Stomach smooth muscle (tissue), 2 donors: ENCODE results near the gene DNAJA4.

ENCODE experiments used
- H3K27ac ChIP-seq: one replicate; pipeline ENCODE4 v1.7.0; 2013; ENCODE audit warnings: mild to moderate bottlenecking, low read length, inconsistent platforms
- H3K27me3 ChIP-seq, 2 donors: one replicate each; pipeline ENCODE4 v1.7.0; 2013; ENCODE audit warnings: low read length in 2 of 2; ENCODE audit not compliant: insufficient read depth in 2 of 2, control insufficient read depth in 1 of 2
- H3K36me3 ChIP-seq, 2 donors: one replicate each; pipeline ENCODE4 v1.7.0; 2013; ENCODE audit warnings: low read length in 2 of 2; ENCODE audit not compliant: control insufficient read depth in 2 of 2, insufficient read depth in 2 of 2
- H3K4me1 ChIP-seq: one replicate; pipeline ENCODE4 v1.7.0; 2013; ENCODE audit warnings: low read length; ENCODE audit not compliant: control insufficient read depth, insufficient read depth
- H3K4me3 ChIP-seq, 2 donors: one replicate each; pipeline ENCODE4 v1.7.0; 2013; ENCODE audit warnings: low read length in 2 of 2
- H3K9ac ChIP-seq, 2 donors: one replicate each; pipeline ENCODE4 v1.7.0; 2013; ENCODE audit warnings: low read length in 2 of 2, mild to moderate bottlenecking in 1 of 2
- H3K9me3 ChIP-seq, 2 donors: one replicate each; pipeline ENCODE4 v1.7.0; 2013; ENCODE audit warnings: low read length in 2 of 2; ENCODE audit not compliant: control insufficient read depth in 2 of 2
- donor health status: healthy.
- donor health status: Pancreatic carcinoma.

Gene DNAJA4

DNA sequence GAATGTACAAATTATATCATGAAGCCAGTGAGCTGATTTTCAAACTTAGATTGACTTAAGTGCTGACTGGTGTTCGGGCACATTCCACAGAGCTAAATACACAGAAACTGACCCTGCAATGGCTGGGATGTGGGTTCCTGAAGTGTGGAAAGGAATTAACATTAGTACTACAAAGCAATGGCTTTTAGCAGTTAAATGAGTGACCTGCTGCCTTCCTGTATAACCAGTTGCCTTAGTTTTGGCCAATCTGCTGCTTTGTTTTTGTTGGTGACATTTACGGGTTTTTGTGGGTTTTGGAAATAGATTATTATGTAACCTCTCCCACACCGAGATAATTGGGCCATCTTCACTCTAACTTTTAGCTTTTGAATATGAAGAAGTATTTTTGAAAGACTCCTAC is 37.5 kb downstream of the DNAJA4 start:
- Histone ChIP-seq H3K4me3 (no peak overlapping the region), H3K4me1 (peaks cover 7% of the 10 kb centered on the region), H3K9ac (no peak overlapping the region), H3K9me3 (no peaks in the 10 kb centered on the region), H3K36me3 (no peaks in the 10 kb centered on the region), H3K27ac (no peak overlapping the region), H3K27me3 (peaks cover 4 to 9% of the 10 kb centered on the region in 2 donors)

DNA sequence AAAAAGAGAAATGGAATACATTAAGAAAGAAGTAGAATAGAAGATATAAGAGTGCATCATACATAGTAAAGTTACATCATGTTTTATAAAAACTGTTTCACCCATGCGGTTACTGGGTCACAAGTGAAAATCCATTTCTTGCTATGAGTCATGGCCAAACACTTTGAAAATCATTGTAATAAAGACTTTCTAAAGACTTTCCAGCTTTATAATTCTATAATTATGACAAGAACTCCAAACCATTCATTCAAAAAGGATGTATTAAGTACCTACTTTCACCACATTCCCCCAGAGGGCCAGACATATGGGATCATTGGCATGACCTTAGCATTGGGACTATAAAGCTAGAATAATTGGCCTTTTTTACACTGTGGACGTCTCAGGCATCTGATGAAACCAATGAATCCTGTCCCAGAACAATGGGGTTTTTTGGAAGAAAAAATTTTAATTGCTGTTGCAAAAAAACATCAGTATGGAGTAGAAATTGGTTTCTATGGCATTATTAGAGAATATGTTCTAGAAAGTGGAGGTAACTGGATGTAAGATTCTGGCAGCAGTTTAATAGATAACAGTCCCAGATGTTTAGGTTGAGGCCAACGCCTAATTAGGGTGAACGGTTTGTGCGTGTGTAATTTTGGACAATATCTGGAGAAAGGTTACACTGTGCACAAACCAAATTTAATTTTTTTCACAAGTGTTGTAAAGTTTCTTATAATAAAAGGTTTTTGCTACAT is 38.4 kb downstream of the DNAJA4 start:
- no peaks in the 10 kb centered on the region for H3K36me3 ChIP-seq
- no peak overlapping the region for H3K27ac ChIP-seq
- no peaks in the 10 kb centered on the region for H3K9me3 ChIP-seq
- H3K27me3 ChIP-seq, result peaks cover 4 to 9% of the 10 kb centered on the region in 2 donors
- H3K9ac ChIP-seq, result no peak overlapping the region
- peaks cover 7% of the 10 kb centered on the region for H3K4me1 ChIP-seq
- H3K4me3 ChIP-seq, result no peak overlapping the region

DNA sequence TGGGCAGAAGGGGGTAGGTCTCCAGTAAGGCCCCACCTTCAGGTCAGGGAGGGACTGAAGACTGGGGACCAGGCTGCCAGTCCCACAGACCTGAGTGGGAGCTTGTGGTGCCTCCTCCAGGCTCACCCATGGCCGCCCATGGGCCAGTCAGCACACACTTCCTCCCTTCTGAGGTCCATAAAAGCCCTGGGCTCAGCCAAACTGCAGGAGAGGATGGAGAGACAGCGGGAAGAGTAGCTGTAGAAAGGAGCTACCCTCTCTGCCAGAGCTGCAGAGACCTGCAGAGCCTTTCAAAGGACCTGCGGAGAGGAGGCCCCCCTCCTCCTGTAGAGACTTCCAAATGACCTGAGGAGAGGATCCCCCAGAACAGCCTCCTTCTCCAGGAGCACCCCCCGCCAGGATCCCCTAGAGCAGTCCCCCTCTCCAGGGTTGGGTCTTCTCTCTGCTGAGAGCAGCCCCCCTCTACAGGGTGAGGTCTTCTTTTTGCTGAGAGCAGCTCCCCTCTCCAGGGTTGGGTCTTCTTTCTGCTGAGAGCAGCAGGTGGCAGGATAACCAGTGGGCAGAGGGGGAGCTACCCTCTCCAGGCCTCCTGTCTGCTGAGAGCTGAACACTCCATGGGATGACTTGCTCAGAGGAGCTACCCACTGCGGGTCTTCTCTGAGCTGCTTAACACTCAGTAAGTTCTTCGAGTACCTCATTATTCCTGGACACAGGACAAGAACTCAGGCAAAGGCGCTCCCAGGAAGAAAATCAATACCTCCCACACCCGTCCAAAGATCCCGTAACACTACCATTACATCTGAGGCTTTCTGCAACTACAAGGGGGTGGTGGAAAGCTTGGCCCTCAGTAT is 40.1 kb downstream of the DNAJA4 start:
- H3K9ac ChIP-seq, result no peak overlapping the region
- H3K27ac ChIP-seq, result no peak overlapping the region
- H3K9me3 ChIP-seq, result no peaks in the 10 kb centered on the region
- no peak overlapping the region for H3K4me3 ChIP-seq
- H3K4me1 ChIP-seq, result peaks cover 4% of the 10 kb centered on the region
- H3K27me3 ChIP-seq, result peaks cover 8 to 9% of the 10 kb centered on the region in 2 donors
- no peaks in the 10 kb centered on the region for H3K36me3 ChIP-seq

DNA sequence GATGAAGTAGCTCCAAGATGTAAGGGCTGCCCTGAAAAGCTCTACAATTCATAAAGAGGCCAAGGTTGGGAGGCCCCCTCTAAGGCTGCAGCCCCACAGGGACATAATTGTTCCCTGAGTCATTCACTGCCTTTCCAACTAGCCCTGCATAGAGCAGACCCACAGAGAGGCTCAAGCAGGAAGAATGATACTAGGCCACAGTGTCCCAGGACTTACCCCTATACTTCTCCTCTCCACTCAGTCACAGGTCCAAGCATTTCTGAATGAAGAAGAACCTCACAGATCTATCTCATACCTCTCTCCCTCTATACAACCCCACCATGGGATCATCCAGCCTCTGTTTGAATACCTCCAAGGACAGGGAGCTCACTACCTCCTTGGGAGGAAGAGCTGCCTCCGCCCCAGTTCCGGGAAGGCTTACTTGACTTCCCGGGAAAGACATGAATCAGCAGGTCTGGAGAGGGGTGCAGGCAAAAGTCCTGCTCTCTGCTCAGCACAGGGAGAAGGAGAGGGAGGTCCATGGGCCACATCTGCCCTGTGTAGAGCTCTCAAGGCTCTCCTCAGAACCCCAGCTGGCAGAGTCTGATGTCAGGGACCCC is 41.9 kb downstream of the DNAJA4 start:
- peaks cover 8 to 9% of the 10 kb centered on the region in 2 donors for H3K27me3 ChIP-seq
- H3K4me3 ChIP-seq, result no peak overlapping the region
- no peaks in the 10 kb centered on the region for H3K9me3 ChIP-seq
- H3K36me3 ChIP-seq, result no peaks in the 10 kb centered on the region
- no peak overlapping the region for H3K9ac ChIP-seq
- peaks cover 4% of the 10 kb centered on the region for H3K4me1 ChIP-seq
- no peak overlapping the region for H3K27ac ChIP-seq

DNA sequence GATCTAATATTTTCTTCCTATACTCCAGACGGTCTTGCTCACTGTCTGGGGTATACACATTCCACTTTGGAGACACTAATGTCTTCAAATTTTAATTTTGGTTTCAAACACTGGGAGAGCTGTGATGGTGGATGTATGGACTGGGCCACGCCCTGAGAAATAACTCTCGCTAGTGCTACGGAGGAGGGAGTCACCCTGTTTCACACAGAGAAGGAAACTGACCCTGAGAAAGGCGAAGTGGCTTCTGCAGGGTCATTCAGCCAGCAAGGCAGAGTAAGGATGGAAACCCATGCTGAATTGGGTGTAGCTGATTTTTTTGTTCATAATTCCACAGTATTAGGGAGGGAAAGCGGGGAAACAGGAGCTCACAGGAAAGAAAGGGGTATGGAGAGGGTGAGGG is 43.6 kb downstream of the DNAJA4 start:
- Histone ChIP-seq H3K9ac (no peak overlapping the region), H3K36me3 (no peaks in the 10 kb centered on the region), H3K27me3 (peaks cover 8 to 9% of the 10 kb centered on the region in 2 donors)

DNA sequence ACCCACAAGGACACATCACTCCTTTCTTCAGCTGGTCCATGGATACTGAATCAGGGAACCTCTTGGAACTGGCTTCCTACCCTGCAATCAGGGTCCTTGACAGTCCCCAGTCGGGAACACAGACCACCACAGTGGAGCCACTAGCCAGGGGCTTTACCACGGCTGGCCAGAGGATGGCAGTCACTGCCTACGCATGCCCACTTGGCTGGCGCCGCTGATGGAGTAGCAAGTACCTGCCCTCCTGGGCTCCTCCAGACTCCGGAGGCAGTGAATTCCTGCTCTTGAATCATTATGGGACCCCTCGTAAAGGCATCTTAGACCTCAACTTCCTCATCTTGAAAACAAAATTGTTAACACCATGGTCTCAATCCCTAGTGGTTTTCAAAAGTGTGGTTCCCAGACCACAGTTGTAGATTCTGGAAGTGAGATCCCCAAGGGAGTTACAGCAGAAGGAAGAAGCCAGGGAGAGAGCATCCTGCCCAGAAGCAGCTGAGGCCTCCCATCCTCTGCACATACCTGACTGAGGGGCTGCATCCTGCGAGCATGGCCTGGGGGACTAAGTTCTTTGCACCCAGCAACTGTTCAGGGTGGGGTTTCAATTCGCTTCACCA is 44.2 kb downstream of the DNAJA4 start:
- Histone ChIP-seq H3K36me3 (no peaks in the 10 kb centered on the region), H3K4me3 (no peak overlapping the region), H3K27me3 (peaks cover 8 to 9% of the 10 kb centered on the region in 2 donors), H3K4me1 (peaks cover 4% of the 10 kb centered on the region), H3K9ac (no peak overlapping the region), H3K9me3 (no peaks in the 10 kb centered on the region), H3K27ac (no peak overlapping the region)

More for the DNA sequence above, 43.6 kb downstream of the DNAJA4 start:
- Histone ChIP-seq H3K4me1 (peaks cover 4% of the 10 kb centered on the region), H3K9me3 (no peaks in the 10 kb centered on the region), H3K27ac (no peak overlapping the region), H3K4me3 (no peak overlapping the region)

DNA sequence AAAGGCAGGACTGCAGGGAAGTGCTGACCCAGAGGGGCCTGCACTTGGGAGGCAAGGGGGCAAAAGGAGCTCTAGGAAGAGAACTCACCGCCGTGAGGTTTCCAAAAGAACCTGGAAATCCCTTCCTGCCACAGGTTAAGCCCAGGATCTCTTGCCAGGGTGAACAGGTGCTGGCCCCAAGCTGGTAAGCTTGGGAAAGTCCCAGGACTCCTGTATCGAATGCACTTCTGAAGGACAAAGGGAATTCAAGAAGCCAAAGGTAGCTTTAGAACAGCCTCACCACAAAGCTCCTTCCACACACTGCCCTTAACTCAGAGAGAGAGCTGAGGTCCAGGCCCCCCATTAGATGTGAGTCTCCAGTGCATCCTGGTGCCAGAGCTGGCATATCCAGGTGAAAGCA is 46.9 kb downstream of the DNAJA4 start:
- no peaks in the 10 kb centered on the region for H3K36me3 ChIP-seq
- H3K4me1 ChIP-seq, result peaks cover 4% of the 10 kb centered on the region
- H3K27ac ChIP-seq, result no peak overlapping the region
- no peak overlapping the region for H3K9ac ChIP-seq
- no peaks in the 10 kb centered on the region for H3K9me3 ChIP-seq
- H3K4me3 ChIP-seq, result no peak overlapping the region
- peaks cover 0 to 4% of the 10 kb centered on the region in 2 donors for H3K27me3 ChIP-seq

DNA sequence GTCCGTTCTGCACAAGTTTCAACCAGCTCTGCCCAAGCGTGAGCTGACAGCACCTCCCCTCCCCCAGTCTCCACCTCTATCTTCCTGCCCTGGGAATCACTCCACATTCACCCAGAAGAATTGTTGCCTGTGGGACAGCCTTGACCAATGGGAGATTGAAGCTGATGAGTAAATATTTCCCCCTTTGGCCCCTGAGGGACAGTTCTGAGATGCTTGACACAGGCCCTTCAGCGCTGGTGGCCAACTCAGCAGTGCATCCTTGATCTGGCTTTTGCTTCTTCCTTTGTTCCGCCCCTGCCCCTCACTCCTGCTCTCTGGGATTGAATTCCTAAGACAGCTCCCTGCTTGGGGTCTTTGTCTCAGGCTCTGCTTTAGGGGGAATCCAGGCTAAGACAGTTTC is 48.2 kb downstream of the DNAJA4 start:
- Histone ChIP-seq H3K4me3 (no peak overlapping the region), H3K9ac (no peak overlapping the region), H3K36me3 (no peaks in the 10 kb centered on the region), H3K27me3 (peaks cover 0 to 4% of the 10 kb centered on the region in 2 donors), H3K9me3 (no peaks in the 10 kb centered on the region), H3K27ac (no peak overlapping the region), H3K4me1 (peaks cover 4% of the 10 kb centered on the region)

DNA sequence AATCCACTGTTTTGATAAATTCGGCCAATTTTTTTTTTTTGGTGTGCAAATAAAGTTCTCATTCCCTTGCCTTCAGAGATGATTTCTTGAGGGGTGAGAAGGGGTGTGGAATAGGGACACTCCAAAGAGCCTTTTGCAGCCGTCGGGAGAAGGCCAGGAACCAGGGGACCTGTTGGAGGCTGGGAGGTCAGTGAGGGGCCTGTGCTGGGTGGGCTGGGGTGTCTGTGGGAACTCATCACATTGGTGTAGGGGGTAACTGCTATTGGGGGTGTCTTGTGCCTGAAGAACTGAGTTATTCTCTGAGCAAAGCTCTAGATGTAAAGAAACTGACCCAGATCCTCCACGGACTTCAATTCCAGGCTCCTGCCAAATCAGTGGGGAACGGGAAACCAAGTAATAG is 48.6 kb downstream of the DNAJA4 start:
- Histone ChIP-seq H3K9me3 (no peaks in the 10 kb centered on the region), H3K36me3 (no peaks in the 10 kb centered on the region), H3K27ac (no peak overlapping the region), H3K27me3 (peaks cover 0 to 4% of the 10 kb centered on the region in 2 donors), H3K9ac (no peak overlapping the region), H3K4me1 (peaks cover 4% of the 10 kb centered on the region), H3K4me3 (no peak overlapping the region)

DNA sequence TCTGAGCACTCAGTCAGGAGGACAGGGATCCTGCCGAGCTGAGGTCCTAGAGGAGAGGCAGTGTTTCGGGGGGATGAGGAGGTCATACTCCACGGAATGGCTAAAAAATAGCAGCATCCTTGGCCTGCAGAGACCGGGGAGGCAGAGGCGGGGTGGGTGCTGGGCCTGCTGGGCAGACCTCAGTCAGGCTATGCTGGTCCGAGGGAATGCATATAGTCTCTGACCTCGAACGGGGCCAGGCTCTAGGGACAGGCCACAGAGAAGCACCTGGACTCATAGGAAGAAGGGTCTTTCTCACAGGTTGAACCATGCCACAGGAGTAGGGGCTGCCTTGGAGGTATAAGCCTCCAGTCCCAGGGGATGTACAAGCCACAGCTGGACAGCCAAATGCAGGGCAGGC is 49.0 kb downstream of the DNAJA4 start:
- Histone ChIP-seq H3K36me3 (no peaks in the 10 kb centered on the region), H3K27me3 (peaks cover 0 to 2% of the 10 kb centered on the region in 2 donors), H3K27ac (no peak overlapping the region), H3K9me3 (no peaks in the 10 kb centered on the region), H3K9ac (no peak overlapping the region), H3K4me1 (peaks cover 3% of the 10 kb centered on the region), H3K4me3 (no peak overlapping the region)
